NCI-H345 treated with DMSO at 0.1 percent for 48 hours (cell line): ENCODE data around the gene PROKR2.
A peak's percentile ranks its signal among the peaks of the same experiment; 100 is the strongest.

Source experiments
- DNase-seq: peaks from one replicate; lab custom pipeline; 2025; ENCODE audit not compliant: unreplicated experiment; lab: John Stamatoyannopoulos, UW

The PROKR2 gene

DNA sequence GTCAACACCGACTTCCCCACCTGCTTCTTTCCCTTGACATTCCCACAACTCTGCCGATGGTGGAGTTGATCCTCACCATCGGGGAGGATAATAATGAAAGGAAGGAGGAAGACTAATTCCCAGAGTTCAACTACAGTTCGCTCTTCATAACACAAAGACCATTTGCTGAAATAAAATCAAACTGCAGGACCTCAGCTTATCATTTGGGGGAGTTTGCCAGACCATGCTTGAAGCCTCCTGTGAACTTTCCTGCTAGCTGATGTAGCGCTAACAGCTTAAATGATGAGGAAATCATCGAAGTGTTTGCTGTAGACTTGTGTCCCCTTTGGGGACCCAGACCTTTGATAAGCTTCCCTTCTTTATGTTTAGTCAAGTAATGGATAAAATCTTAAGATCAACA, 26.2 kb downstream of the PROKR2 start:
- DNase-seq, result no peak

DNA sequence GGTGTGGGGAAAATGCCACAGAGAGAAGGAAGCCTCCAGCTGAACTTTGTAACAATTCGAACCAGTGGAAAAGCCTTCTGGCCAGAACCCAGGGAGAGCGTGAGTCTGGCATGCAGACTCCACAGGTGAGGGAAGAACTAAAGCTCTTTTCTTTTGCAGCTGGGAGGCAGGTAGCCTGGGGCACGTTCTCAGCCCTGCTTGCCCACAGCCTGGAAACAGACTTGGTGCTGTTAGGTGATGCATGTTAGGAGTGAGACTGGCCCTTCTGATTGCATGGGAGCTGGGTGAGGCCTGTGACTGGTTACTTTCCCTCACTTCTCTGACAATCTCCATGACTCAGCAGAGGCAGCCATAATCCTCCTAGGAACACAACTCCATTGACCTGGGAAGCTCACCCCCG, 34.2 kb downstream of the PROKR2 start:
- no peak for DNase-seq

DNA sequence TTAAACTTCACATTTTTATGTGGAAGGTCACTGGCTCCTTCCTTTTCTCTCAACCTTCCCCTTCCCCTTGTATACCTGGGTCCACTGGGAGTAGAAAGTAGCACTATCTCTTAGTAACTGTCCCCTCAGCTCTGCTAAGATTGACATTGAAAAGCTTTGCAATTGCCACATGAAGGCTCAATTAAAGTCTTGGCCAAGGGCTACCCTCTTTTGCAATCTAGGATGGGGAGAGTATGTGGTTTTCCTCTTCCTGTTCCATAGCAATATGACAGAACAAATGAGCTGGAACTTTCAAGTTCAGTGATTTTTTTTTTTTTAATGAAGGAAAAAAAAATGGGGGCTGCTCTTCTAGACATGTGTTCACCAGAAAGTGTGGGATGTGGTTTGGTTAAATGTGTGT, 37.1 kb downstream of the PROKR2 start:
- DNase-seq, result no peak

DNA sequence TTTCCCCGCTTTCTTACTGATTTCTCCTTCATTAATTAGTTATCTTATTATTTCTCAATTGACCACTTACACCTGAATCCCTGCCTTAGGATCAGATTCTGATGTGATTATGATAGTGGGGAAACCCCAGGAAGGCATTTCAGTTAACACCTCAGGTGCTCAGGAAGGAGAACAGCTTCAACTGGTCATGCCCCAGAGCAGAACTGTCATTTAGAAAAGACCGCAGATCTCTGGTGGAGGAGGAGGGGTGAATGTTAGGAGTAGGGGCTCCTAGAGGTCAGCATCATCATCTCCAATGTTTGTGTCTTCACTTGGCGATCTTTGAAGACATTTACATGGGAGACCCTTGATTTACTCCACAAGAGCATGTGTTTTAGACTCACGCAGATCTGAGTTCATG, 44.5 kb downstream of the PROKR2 start:
- no peak for DNase-seq

DNA sequence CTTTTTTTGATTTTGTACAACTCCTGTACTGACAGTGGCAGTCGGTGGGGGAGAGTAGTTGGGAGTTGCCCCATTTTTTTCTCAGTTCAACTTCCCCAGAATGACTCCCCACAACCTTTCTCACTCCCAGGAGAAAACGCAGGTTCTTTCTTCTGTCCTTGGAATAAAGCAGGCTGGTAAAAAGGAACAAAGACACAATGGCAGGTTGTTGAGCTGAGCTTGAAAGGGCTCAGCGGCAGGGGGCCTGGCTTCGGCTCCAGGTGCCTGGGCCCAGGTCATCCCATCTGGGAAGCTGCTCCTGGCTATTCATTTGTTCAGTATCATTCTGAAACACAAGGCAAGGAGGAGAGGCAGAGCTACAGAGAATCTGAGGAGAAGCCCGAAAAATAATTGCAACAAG, 46.2 kb downstream of the PROKR2 start:
- DNase-seq, result peak; percentile 42

DNA sequence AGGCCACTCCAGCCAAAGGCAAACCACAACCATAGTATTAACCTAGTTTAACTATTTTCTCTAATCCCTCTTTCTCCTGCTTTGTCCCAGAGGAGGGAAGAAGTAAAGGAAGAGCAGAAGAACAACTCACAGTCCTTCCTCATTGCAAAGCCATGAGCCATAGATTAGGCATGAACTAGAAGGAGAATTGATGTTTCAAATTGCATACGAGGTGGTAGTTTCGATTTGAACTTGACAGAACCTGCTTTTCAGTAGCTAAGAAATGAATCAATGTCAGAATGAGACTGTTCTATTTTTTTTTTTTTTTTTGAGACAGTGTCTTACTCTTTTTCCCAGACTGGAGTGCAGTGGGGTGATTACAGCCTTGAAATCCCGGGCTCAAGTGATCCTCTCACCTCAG, 48.3 kb downstream of the PROKR2 start:
- DNase-seq, result no peak

DNA sequence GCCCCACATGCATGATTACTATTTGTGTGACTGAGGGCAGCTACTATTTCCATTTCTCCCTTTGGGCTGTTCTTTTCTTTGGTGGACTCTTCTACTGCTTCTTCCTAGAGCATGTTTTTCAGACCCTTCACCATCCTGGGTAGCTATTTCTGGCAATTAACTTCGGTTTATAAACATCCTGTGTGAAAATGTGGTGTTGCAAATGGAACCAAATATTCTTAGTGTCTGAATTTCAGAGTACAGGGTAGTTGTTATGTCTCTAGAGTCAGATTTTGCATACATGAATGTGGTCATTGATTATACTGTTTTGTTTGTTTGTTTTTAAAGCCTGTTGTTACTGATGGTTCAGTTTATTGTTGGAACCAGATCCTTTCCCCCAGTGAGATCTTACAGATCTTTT, 49.7 kb downstream of the PROKR2 start:
- DNase-seq, result no peak
